Chondrocyte (in vitro differentiated cells): ENCODE data around the gene RPL19. TPM values are rescaled to one million over a fixed set of nuclear protein-coding genes. Genes with fewer than 3 reads are reported as not detected.

Experiments
- DNase-seq: peaks from one replicate; pipeline ENCODE4 v3.0.0; 2021; ENCODE audit warnings: mixed read lengths, low spot score
- H3K27ac Mint-ChIP-seq: one replicate; pipeline ENCODE4 v1.8.0; 2021; ENCODE audit warnings: mild to moderate bottlenecking, moderate library complexity, mixed read lengths; ENCODE audit not compliant: unreplicated experiment
- H3K27me3 Mint-ChIP-seq: 2 replicates; pipeline ENCODE4 v1.8.0; 2021; ENCODE audit warnings: low read depth, mixed read lengths
- H3K36me3 Mint-ChIP-seq: 2 replicates; pipeline ENCODE4 v1.8.0; 2021; ENCODE audit warnings: low read depth, mixed read lengths
- H3K4me1 Mint-ChIP-seq: 2 replicates; pipeline ENCODE4 v1.8.0; 2021; ENCODE audit warnings: low read depth, mild to moderate bottlenecking, mixed read lengths
- H3K4me3 Mint-ChIP-seq: one replicate; pipeline ENCODE4 v1.8.0; 2021; ENCODE audit warnings: mild to moderate bottlenecking, moderate library complexity, mixed read lengths; ENCODE audit not compliant: unreplicated experiment
- H3K9me3 Mint-ChIP-seq: 2 replicates; pipeline ENCODE4 v1.8.0; 2021; ENCODE audit warnings: low read depth, mixed read lengths
- CTCF ChIP-seq: fragments of 200-600 bp; sonication (generic); IDR thresholded peaks from 2 replicates; pipeline ENCODE4 v1.5.0; 2021; ENCODE audit warnings: antibody characterized with exemption, mild to moderate bottlenecking, moderate library complexity
- total RNA-seq: library from RNA; stranded (reverse); gene quantifications from 3 replicates; pipeline ENCODE4 v1.2.1, GENCODE V29; 2021

Gene RPL19
- total RNA-seq, 1 donor from 2014 or later: 1,035 TPM

- TF ChIP-seq CTCF: no peak
These were observed 46.5 kb upstream of the RPL19 start for GRCh38 chr17:39153599-39154051.

GRCh38 chr17:39155654-39156053, 44.4 kb upstream of the RPL19 start:
- no peak overlapping the region for H3K27ac Mint-ChIP-seq
- no peak overlapping the region for H3K4me3 Mint-ChIP-seq
- H3K36me3 Mint-ChIP-seq: no peaks in the 10 kb centered on the region
- no peaks in the 10 kb centered on the region for H3K27me3 Mint-ChIP-seq
- H3K9me3 Mint-ChIP-seq: no peaks in the 10 kb centered on the region
- no peak for TF ChIP-seq CTCF
- H3K4me1 Mint-ChIP-seq: peaks cover 26% of the 10 kb centered on the region
- no peak for DNase-seq

More at GRCh38 chr17:39153599-39154051, 46.5 kb upstream of the RPL19 start:
- no peak for DNase-seq
- no peaks in the 10 kb centered on the region for H3K9me3 Mint-ChIP-seq
- peak overlapping the region; percentile 96 for H3K4me3 Mint-ChIP-seq
- peaks cover 43% of the 10 kb centered on the region for H3K4me1 Mint-ChIP-seq
- no peaks in the 10 kb centered on the region for H3K36me3 Mint-ChIP-seq
- peak overlapping the region; percentile 93 for H3K27ac Mint-ChIP-seq
- H3K27me3 Mint-ChIP-seq: no peaks in the 10 kb centered on the region

- Mint-ChIP-seq H3K4me1 (peaks cover 26% of the 10 kb centered on the region), H3K36me3 (no peaks in the 10 kb centered on the region), H3K27ac (no peak overlapping the region), H3K27me3 (no peaks in the 10 kb centered on the region), H3K9me3 (no peaks in the 10 kb centered on the region), H3K4me3 (no peak overlapping the region)
- TF ChIP-seq CTCF: no peak
- DNase-seq: no peak
These were observed 43.6 kb upstream of the RPL19 start for GRCh38 chr17:39156491-39156890.

GRCh38 chr17:39158623-39159022, 41.5 kb upstream of the RPL19 start:
- Mint-ChIP-seq H3K36me3 (no peaks in the 10 kb centered on the region), H3K4me1 (peaks cover 9% of the 10 kb centered on the region), H3K4me3 (no peak overlapping the region), H3K9me3 (no peaks in the 10 kb centered on the region), H3K27ac (no peak overlapping the region), H3K27me3 (no peaks in the 10 kb centered on the region)
- TF ChIP-seq CTCF: no peak
- no peak for DNase-seq

- H3K4me3 Mint-ChIP-seq: no peak overlapping the region
- no peak for TF ChIP-seq CTCF
- H3K36me3 Mint-ChIP-seq: no peaks in the 10 kb centered on the region
- no peak for DNase-seq
- H3K9me3 Mint-ChIP-seq: no peaks in the 10 kb centered on the region
- no peak overlapping the region for H3K27ac Mint-ChIP-seq
- H3K27me3 Mint-ChIP-seq: peaks cover 1% of the 10 kb centered on the region
- peaks cover 13% of the 10 kb centered on the region for H3K4me1 Mint-ChIP-seq
These were observed 38.1 kb upstream of the RPL19 start for GRCh38 chr17:39161962-39162361.
